H9 (cell line): ENCODE data around the gene COLEC12. TPM values are rescaled to one million over a fixed set of nuclear protein-coding genes. Genes with fewer than 3 reads are reported as not detected.

ENCODE experiments used
- DNase-seq: peaks from one replicate; pipeline ENCODE4 v3.0.0-alpha.2; 2017
- H2AFZ ChIP-seq: one replicate; pipeline ENCODE4 v1.6.1; 2013; ENCODE audit warnings: mild to moderate bottlenecking, low read length, control low read depth, moderate library complexity
- H2AK5ac ChIP-seq: 2 replicates; pipeline ENCODE4 v1.6.1; 2013; ENCODE audit warnings: low read length, control low read depth, mixed read lengths; ENCODE audit not compliant: insufficient read length
- H2BK120ac ChIP-seq: one replicate; pipeline ENCODE4 v1.6.1; 2013; ENCODE audit warnings: low read depth, mild to moderate bottlenecking, low read length, control low read depth, inconsistent platforms; ENCODE audit not compliant: poor library complexity, severe bottlenecking
- H2BK12ac ChIP-seq: 2 replicates; pipeline ENCODE4 v1.6.1; 2013; ENCODE audit warnings: low read length, control low read depth, mixed read lengths, low read depth; ENCODE audit not compliant: insufficient read length
- H2BK15ac ChIP-seq: 2 replicates; pipeline ENCODE4 v1.6.1; 2013; ENCODE audit warnings: low read depth, low read length, control low read depth
- H2BK20ac ChIP-seq: one replicate; pipeline ENCODE4 v1.6.1; 2013; ENCODE audit warnings: low read depth, mild to moderate bottlenecking, low read length, control low read depth, inconsistent platforms; ENCODE audit not compliant: poor library complexity, severe bottlenecking
- H2BK5ac ChIP-seq: 2 replicates; pipeline ENCODE4 v1.6.1; 2013; ENCODE audit warnings: low read length, control low read depth, mixed read lengths; ENCODE audit not compliant: insufficient read length
- H3K14ac ChIP-seq: 2 replicates; pipeline ENCODE4 v1.6.1; 2013; ENCODE audit warnings: low read length, control low read depth; ENCODE audit not compliant: insufficient read depth
- H3K18ac ChIP-seq: 2 replicates; pipeline ENCODE4 v1.6.1; 2013; ENCODE audit warnings: low read depth, mild to moderate bottlenecking, mixed read lengths, low read length, control low read depth; ENCODE audit not compliant: insufficient read length
- H3K23ac ChIP-seq: 2 replicates; pipeline ENCODE4 v1.6.1; 2013; ENCODE audit warnings: low read length, control low read depth, mixed read lengths, low read depth; ENCODE audit not compliant: insufficient read length
- H3K23me2 ChIP-seq: 2 replicates; pipeline ENCODE4 v1.6.1; 2013; ENCODE audit warnings: low read depth, mild to moderate bottlenecking, mixed read lengths, low read length, control low read depth; ENCODE audit not compliant: insufficient read length, poor library complexity, severe bottlenecking
- H3K27ac ChIP-seq: 2 replicates; pipeline ENCODE4 v1.5.1; 2013; ENCODE audit warnings: low read length, control low read depth, mixed read lengths, low read depth; ENCODE audit not compliant: insufficient read length
- H3K27me3 ChIP-seq: 2 replicates; pipeline ENCODE4 v1.6.1; 2013; ENCODE audit warnings: low read length, control low read depth, inconsistent platforms; ENCODE audit not compliant: insufficient read depth
- H3K4ac ChIP-seq: 2 replicates; pipeline ENCODE4 v1.6.1; 2013; ENCODE audit warnings: low read depth, mild to moderate bottlenecking, control low read depth, inconsistent platforms, low read length, moderate library complexity
- H3K4me1 ChIP-seq: 2 replicates; pipeline ENCODE4 v1.6.1; 2013; ENCODE audit warnings: low read length, control low read depth, inconsistent platforms; ENCODE audit not compliant: insufficient read depth
- H3K4me2 ChIP-seq: 2 replicates; pipeline ENCODE4 v1.6.1; 2013; ENCODE audit warnings: low read length, control low read depth, mixed read lengths; ENCODE audit not compliant: insufficient read length, insufficient read depth
- H3K56ac ChIP-seq: 2 replicates; pipeline ENCODE4 v1.6.1; 2013; ENCODE audit warnings: low read depth, mild to moderate bottlenecking, mixed read lengths, low read length, control low read depth; ENCODE audit not compliant: insufficient read length
- H3K79me1 ChIP-seq: 2 replicates; pipeline ENCODE4 v1.6.1; 2013; ENCODE audit warnings: low read depth, mild to moderate bottlenecking, moderate library complexity, low read length, control low read depth, inconsistent platforms; ENCODE audit not compliant: insufficient read depth, poor library complexity, severe bottlenecking
- H3K79me2 ChIP-seq: 2 replicates; pipeline ENCODE4 v1.6.1; 2013; ENCODE audit warnings: low read length, control low read depth, inconsistent platforms; ENCODE audit not compliant: insufficient read depth
- H3K9ac ChIP-seq: 2 replicates; pipeline ENCODE4 v1.6.1; 2013; ENCODE audit warnings: low read length, control low read depth, mixed read lengths; ENCODE audit not compliant: insufficient read length; ENCODE audit errors: extremely low read depth
- H3K9me3 ChIP-seq: one replicate; pipeline ENCODE4 v1.6.1; 2013; ENCODE audit warnings: low read depth, low read length, inconsistent platforms; ENCODE audit not compliant: control insufficient read depth
- H3T11ph ChIP-seq: one replicate; pipeline ENCODE4 v1.6.1; 2013; ENCODE audit warnings: mild to moderate bottlenecking, low read length, control low read depth, inconsistent platforms
- H4K20me1 ChIP-seq: one replicate; pipeline ENCODE4 v1.6.1; 2013; ENCODE audit not compliant: control insufficient read depth, insufficient read length, insufficient read depth
- H4K5ac ChIP-seq: 2 replicates; pipeline ENCODE4 v1.6.1; 2013; ENCODE audit warnings: low read depth, mild to moderate bottlenecking, mixed read lengths, low read length, control low read depth; ENCODE audit not compliant: insufficient read length
- H4K8ac ChIP-seq: replicated peaks from 2 replicates; pipeline ENCODE4 v1.6.1; 2013; ENCODE audit warnings: low read length, control low read depth, mixed read lengths, low read depth; ENCODE audit not compliant: insufficient read length
- H4K91ac ChIP-seq: 2 replicates; pipeline ENCODE4 v1.6.1; 2013; ENCODE audit warnings: low read depth, mild to moderate bottlenecking, moderate library complexity, mixed read lengths, low read length, control low read depth; ENCODE audit not compliant: insufficient read length
- H3K27ac Mint-ChIP-seq, 3 experiments: 2 replicates in 2 of 3; 3 replicates in 1 of 3; pipeline ENCODE4 v1.8.0; 2020 to 2021; ENCODE audit warnings: mixed read lengths in 3 of 3, mild to moderate bottlenecking in 1 of 3, moderate library complexity in 1 of 3
- H3K27me3 Mint-ChIP-seq: 2 replicates; pipeline ENCODE4 v1.8.0; 2021; ENCODE audit warnings: low read depth, mild to moderate bottlenecking, moderate library complexity, mixed read lengths
- H3K36me3 Mint-ChIP-seq, 3 experiments: 2 replicates in 2 of 3; 3 replicates in 1 of 3; pipeline ENCODE4 v1.8.0; 2020 to 2021; ENCODE audit warnings: low read depth in 3 of 3, mixed read lengths in 3 of 3; ENCODE audit not compliant: insufficient read depth in 1 of 3
- H3K4me1 Mint-ChIP-seq, 2 experiments: 2 replicates each; pipeline ENCODE4 v1.8.0; 2020; ENCODE audit warnings: mixed read lengths in 2 of 2
- H3K4me3 Mint-ChIP-seq, 2 experiments: 2 replicates in 1 of 2; 3 replicates in 1 of 2; pipeline ENCODE4 v1.8.0; 2020 to 2021; ENCODE audit warnings: mild to moderate bottlenecking in 2 of 2, mixed read lengths in 2 of 2, moderate library complexity in 1 of 2
- H3K9me3 Mint-ChIP-seq, 2 experiments: 2 replicates in 1 of 2; 3 replicates in 1 of 2; pipeline ENCODE4 v1.8.0; 2020; ENCODE audit warnings: mild to moderate bottlenecking in 2 of 2, mixed read lengths in 2 of 2, moderate library complexity in 1 of 2
- CTCF ChIP-seq: fragments of 200-600 bp; sonication (generic); conservative IDR thresholded peaks from 3 replicates; pipeline ENCODE4 v1.8.0; 2021; ENCODE audit warnings: antibody characterized with exemption, mild to moderate bottlenecking
- WGBS: extraction: QIAGEN DNeasy Blood & Tissue Kit; methylation state at CpG from one replicate; pipeline ENCODE4 v1.1.7; 2013; ENCODE audit warnings: missing lambda C conversion rate, low lambda C conversion rate, mixed read lengths; ENCODE audit not compliant: insufficient read length; ENCODE audit errors: extremely low coverage; 5-methylcytosine and 5-hydroxymethylcytosine counted together
- total RNA-seq: library from RNA; stranded (reverse); gene quantifications from 2 replicates; pipeline ENCODE4 v1.2.1, GENCODE V29; 2021

The COLEC12 gene
- total RNA-seq, 1 experiment from 2014 or later = 0.70 TPM

GRCh38 chr18:332721-333510, 167.6 kb downstream of the COLEC12 start:
- no peak overlapping the region for H3K56ac ChIP-seq
- no peaks in the 10 kb centered on the region for H3K36me3 Mint-ChIP-seq
- DNase-seq = no peak

More at GRCh38 chr18:332721-333510, 167.6 kb downstream of the COLEC12 start:
- H3K18ac ChIP-seq = no peak overlapping the region
- H3K79me1 ChIP-seq = no peaks in the 10 kb centered on the region
- no peak overlapping the region for H2BK20ac ChIP-seq
- H3K23me2 ChIP-seq = no peaks in the 10 kb centered on the region
- H3K79me2 ChIP-seq = no peaks in the 10 kb centered on the region
- H2AK5ac ChIP-seq = no peak overlapping the region
- no peak overlapping the region for H2BK120ac ChIP-seq
- peak overlapping the region in 1 of 3 experiments; percentile 88; a peak in 2 of 7 replicates for H3K27ac Mint-ChIP-seq
- no peaks in the 10 kb centered on the region for H4K20me1 ChIP-seq
- no CpG with 5 or more reads among the region's 14 CpGs for WGBS
- H4K8ac ChIP-seq = no peak overlapping the region
- no peaks in the 10 kb centered on the region for H3K9me3 Mint-ChIP-seq
- H4K91ac ChIP-seq = no peak overlapping the region
- no peak overlapping the region for H3T11ph ChIP-seq
- H4K5ac ChIP-seq = no peak overlapping the region
- H3K27me3 ChIP-seq = no peaks in the 10 kb centered on the region
- H3K4me2 ChIP-seq = no peak overlapping the region
- peaks cover 5% of the 10 kb centered on the region; the same call in 1 of the 2 replicates for H3K27me3 Mint-ChIP-seq
- no peak overlapping the region for H2BK15ac ChIP-seq
- no peaks in the 10 kb centered on the region for H3K4me1 ChIP-seq
- H2BK5ac ChIP-seq = no peak overlapping the region
- no peaks in the 10 kb centered on the region for H3K9me3 ChIP-seq
- no peak overlapping the region for H3K9ac ChIP-seq
- H3K4me3 Mint-ChIP-seq = no peak overlapping the region
- no peak overlapping the region for H2AFZ ChIP-seq
- TF ChIP-seq CTCF = no peak
- H3K4ac ChIP-seq = no peak overlapping the region
- no peak overlapping the region for H2BK12ac ChIP-seq
- H3K14ac ChIP-seq = no peak overlapping the region
- H3K27ac ChIP-seq = no peak overlapping the region
- no peak overlapping the region for H3K23ac ChIP-seq
- peaks cover 0 to 6% of the 10 kb centered on the region in 2 experiments; a peak in 1 of 4 replicates for H3K4me1 Mint-ChIP-seq
